Neural cell (in vitro differentiated cells): ENCODE measurements around the gene SPSB4. TPM values are rescaled to one million over a fixed set of nuclear protein-coding genes. Genes with fewer than 3 reads are reported as not detected.

Experiments
- H2AFZ ChIP-seq: fragments of 200-600, 300-800 bp; sonication (generic), shearing (Covaris generic); 2 replicates; pipeline ENCODE4 v1.6.0; 2014; ENCODE audit warnings: low read depth, mild to moderate bottlenecking, antibody characterized with exemption, low read length, moderate library complexity
- H3F3A ChIP-seq: fragments of 200-600 bp; shearing (Covaris generic); 2 replicates; pipeline ENCODE4 v1.6.1; 2016; ENCODE audit warnings: mild to moderate bottlenecking, moderate library complexity, mixed read lengths, antibody characterized with exemption, low read length; ENCODE audit not compliant: insufficient read depth, poor library complexity, severe bottlenecking
- H3K27ac ChIP-seq: fragments of 200-600, 300-800 bp; sonication (generic), shearing (Covaris generic); 2 replicates; pipeline ENCODE4 v1.5.1; 2014; ENCODE audit warnings: mild to moderate bottlenecking, low read length, moderate library complexity
- H3K27me3 ChIP-seq: fragments of 300-800, 200-600 bp; sonication (generic), shearing (Covaris generic); 2 replicates; pipeline ENCODE4 v1.6.0; 2014; ENCODE audit warnings: mild to moderate bottlenecking, low read depth, low read length, moderate library complexity; ENCODE audit not compliant: insufficient read depth
- H3K36me3 ChIP-seq: fragments of 300-800, 200-600 bp; sonication (generic), shearing (Covaris generic); 2 replicates; pipeline ENCODE4 v1.5.1; 2014; ENCODE audit warnings: mild to moderate bottlenecking, antibody characterized with exemption, low read length, moderate library complexity; ENCODE audit not compliant: insufficient read depth
- H3K4me2 ChIP-seq: fragments of 300-800, 200-600 bp; sonication (generic), shearing (Covaris generic); 2 replicates; pipeline ENCODE4 v1.6.0; 2014; ENCODE audit warnings: mild to moderate bottlenecking, low read length
- H3K4me3 ChIP-seq: fragments of 300-800, 200-600 bp; sonication (generic), shearing (Covaris generic); 2 replicates; pipeline ENCODE4 v1.5.1; 2014; ENCODE audit warnings: mild to moderate bottlenecking, low read length, moderate library complexity
- H3K79me2 ChIP-seq: fragments of 200-600 bp; shearing (Covaris generic); replicated peaks from 2 replicates; pipeline ENCODE4 v1.6.0; 2014; ENCODE audit warnings: mild to moderate bottlenecking, low read length, moderate library complexity; ENCODE audit not compliant: insufficient read depth
- H3K9ac ChIP-seq: fragments of 300-800, 200-600 bp; sonication (generic), shearing (Covaris generic); 2 replicates; pipeline ENCODE4 v1.6.1; 2016; ENCODE audit warnings: mild to moderate bottlenecking, low read length, mixed read lengths
- H3K9me2 ChIP-seq: fragments of 200-600 bp; shearing (Covaris generic); 2 replicates; pipeline ENCODE4 v1.6.1; 2016; ENCODE audit warnings: mild to moderate bottlenecking, low read length, mixed read lengths; ENCODE audit not compliant: insufficient read depth
- H3K9me3 ChIP-seq: fragments of 200-600, 300-800 bp; sonication (generic), shearing (Covaris generic); 2 replicates; pipeline ENCODE4 v1.6.1; 2016; ENCODE audit warnings: mild to moderate bottlenecking, mixed run types, low read length, moderate library complexity, mixed read lengths
- H4K20me1 ChIP-seq: fragments of 200-600 bp; shearing (Covaris generic); 2 replicates; pipeline ENCODE4 v1.6.1; 2016; ENCODE audit warnings: mild to moderate bottlenecking, mixed run types; ENCODE audit not compliant: insufficient read depth
- CTCF ChIP-seq: fragments of 450-650 bp; IDR thresholded peaks from 2 replicates; pipeline ENCODE4 v1.5.1; 2014; ENCODE audit warnings: antibody characterized with exemption, mild to moderate bottlenecking, moderate library complexity; ENCODE audit not compliant: poor library complexity, severe bottlenecking
- EP300 ChIP-seq: fragments of 450-650 bp; conservative IDR thresholded peaks from 2 replicates; pipeline ENCODE4 v1.6.1; 2014; ENCODE audit warnings: antibody characterized with exemption, mild to moderate bottlenecking, moderate library complexity; ENCODE audit not compliant: poor library complexity, severe bottlenecking
- EZH2 ChIP-seq: fragments of 200-600, 300-800 bp; shearing (Covaris generic), sonication (generic); IDR thresholded peaks from 2 replicates; pipeline ENCODE4 v1.6.1; 2014; ENCODE audit warnings: antibody characterized with exemption, low read length, borderline replicate concordance, mild to moderate bottlenecking; ENCODE audit not compliant: insufficient read depth, poor library complexity, severe bottlenecking
- MXI1 ChIP-seq: fragments of 450-650 bp; conservative IDR thresholded peaks from 2 replicates; pipeline ENCODE4 v1.6.1; 2014; ENCODE audit warnings: antibody characterized with exemption, mild to moderate bottlenecking; ENCODE audit not compliant: poor library complexity, severe bottlenecking
- POLR2AphosphoS5 ChIP-seq: IDR thresholded peaks from 2 replicates; pipeline ENCODE4 v1.6.1; 2012
- RAD21 ChIP-seq: fragments of 450-650 bp; conservative IDR thresholded peaks from 2 replicates; pipeline ENCODE4 v1.6.1; 2014; ENCODE audit warnings: antibody characterized with exemption, mild to moderate bottlenecking, moderate library complexity
- SMC3 ChIP-seq: fragments of 450-650 bp; conservative IDR thresholded peaks from 2 replicates; pipeline ENCODE4 v1.6.1; 2014; ENCODE audit warnings: antibody characterized with exemption, mild to moderate bottlenecking, moderate library complexity; ENCODE audit not compliant: poor library complexity
- TAF1 ChIP-seq: IDR thresholded peaks from 2 replicates; pipeline ENCODE4 v1.6.1; 2012; ENCODE audit warnings: low read depth
- polyA plus RNA-seq: library from polyadenylated mRNA; depleted of rRNA; stranded (reverse); fragments of >200 nt; gene quantifications from 2 replicates; pipeline ENCODE4 v1.2.3, GENCODE V29; 2014
- TF ChIP-seq, protein P1 (sequence below): IDR thresholded peaks from 2 replicates; pipeline ENCODE4 v1.6.1; 2012; ENCODE audit warnings: borderline replicate concordance

Gene SPSB4
- polyA plus RNA-seq, 1 donor from 2014 or later: 6.1 TPM

DNA sequence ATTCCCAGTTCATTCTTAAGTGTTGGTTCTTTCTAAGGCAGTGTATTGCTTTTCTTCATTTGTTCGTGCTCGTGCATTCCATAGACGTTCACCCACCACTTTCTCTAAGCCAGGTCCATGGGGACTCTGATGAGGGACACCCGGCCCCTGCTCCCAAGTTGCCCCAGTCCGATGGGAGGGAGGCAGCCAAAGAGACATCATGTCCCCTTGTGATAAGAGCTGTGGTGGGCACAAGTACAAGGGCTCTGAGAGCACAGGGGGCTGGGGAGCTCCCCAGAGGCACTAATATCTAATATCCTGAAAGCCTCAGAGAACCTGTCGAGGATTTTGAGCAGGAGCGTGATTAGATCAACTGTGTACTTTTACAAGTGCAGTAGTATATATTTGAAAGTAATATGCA, 6.3 kb downstream of the SPSB4 start:
- Histone ChIP-seq H4K20me1 (no peaks in the 10 kb centered on the region), H2AFZ (no peak overlapping the region), H3K9me3 (no peaks in the 10 kb centered on the region), H3K4me2 (no peak overlapping the region), H3K9me2 (no peaks in the 10 kb centered on the region), H3K36me3 (no peaks in the 10 kb centered on the region), H3K4me3 (no peak overlapping the region), H3K79me2 (peaks cover 14% of the 10 kb centered on the region), H3F3A (no peaks in the 10 kb centered on the region), H3K9ac (no peak overlapping the region), H3K27ac (no peak overlapping the region), H3K27me3 (peaks cover 4% of the 10 kb centered on the region)
- no peak for TF ChIP-seq EZH2

DNA sequence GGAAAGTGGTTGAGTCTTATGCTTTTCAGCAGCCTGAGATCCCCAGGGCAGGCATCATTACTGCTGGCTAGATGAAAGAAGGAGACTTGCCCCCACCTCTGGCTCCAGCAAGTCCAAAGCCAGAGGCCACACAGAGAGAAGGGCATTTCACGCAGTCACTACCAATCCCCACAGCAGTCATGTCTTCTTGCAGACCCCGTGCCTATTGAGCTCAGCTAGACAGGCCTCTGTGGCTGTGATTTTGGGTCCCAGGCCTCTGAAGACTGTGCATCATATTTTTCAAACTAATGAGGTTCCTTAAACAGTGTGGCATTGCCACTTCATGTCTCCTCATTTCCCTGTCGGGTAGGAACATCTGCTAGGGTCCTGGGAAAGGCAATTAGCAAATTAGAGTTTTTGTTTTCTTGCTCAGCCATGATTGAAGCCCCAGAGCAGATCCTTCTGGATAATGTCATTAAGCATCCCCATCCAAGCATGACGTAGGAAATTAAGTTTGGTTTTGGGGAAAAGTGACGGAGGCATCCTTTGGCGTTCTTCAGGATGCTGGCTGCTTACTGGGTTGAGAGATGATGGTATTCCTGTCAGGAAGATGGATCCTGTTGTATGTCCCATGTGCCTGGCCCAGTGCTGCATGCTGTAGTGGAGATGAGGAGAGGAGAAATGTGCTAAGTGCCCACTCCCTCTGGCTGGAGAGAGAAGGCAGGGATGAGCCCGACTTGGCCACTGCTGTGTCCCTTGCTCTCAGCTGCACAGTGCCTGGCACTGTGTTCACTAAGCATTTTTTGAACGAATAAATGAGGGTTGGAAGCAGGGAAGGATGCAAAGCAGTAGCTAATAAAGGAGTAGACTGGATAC, 7.0 kb downstream of the SPSB4 start:
- H3K4me2 ChIP-seq: no peak overlapping the region
- TF ChIP-seq TAF1 (no peak), POLR2AphosphoS5 (no peak), SMC3 (no peak), MXI1 (no peak), RAD21 (no peak), CTCF (no peak), EZH2 (no peak), EP300 (no peak)
- TF ChIP-seq, protein P1, sequence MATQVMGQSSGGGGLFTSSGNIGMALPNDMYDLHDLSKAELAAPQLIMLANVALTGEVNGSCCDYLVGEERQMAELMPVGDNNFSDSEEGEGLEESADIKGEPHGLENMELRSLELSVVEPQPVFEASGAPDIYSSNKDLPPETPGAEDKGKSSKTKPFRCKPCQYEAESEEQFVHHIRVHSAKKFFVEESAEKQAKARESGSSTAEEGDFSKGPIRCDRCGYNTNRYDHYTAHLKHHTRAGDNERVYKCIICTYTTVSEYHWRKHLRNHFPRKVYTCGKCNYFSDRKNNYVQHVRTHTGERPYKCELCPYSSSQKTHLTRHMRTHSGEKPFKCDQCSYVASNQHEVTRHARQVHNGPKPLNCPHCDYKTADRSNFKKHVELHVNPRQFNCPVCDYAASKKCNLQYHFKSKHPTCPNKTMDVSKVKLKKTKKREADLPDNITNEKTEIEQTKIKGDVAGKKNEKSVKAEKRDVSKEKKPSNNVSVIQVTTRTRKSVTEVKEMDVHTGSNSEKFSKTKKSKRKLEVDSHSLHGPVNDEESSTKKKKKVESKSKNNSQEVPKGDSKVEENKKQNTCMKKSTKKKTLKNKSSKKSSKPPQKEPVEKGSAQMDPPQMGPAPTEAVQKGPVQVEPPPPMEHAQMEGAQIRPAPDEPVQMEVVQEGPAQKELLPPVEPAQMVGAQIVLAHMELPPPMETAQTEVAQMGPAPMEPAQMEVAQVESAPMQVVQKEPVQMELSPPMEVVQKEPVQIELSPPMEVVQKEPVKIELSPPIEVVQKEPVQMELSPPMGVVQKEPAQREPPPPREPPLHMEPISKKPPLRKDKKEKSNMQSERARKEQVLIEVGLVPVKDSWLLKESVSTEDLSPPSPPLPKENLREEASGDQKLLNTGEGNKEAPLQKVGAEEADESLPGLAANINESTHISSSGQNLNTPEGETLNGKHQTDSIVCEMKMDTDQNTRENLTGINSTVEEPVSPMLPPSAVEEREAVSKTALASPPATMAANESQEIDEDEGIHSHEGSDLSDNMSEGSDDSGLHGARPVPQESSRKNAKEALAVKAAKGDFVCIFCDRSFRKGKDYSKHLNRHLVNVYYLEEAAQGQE: no peak
- no peaks in the 10 kb centered on the region for H3K9me3 ChIP-seq
- H3F3A ChIP-seq: no peaks in the 10 kb centered on the region
- H3K9me2 ChIP-seq: no peaks in the 10 kb centered on the region
- no peak overlapping the region for H3K9ac ChIP-seq
- no peak overlapping the region for H2AFZ ChIP-seq
- no peaks in the 10 kb centered on the region for H3K27me3 ChIP-seq
- H3K27ac ChIP-seq: no peak overlapping the region
- H3K36me3 ChIP-seq: no peaks in the 10 kb centered on the region
- peaks cover 14% of the 10 kb centered on the region for H3K79me2 ChIP-seq
- H4K20me1 ChIP-seq: no peaks in the 10 kb centered on the region
- H3K4me3 ChIP-seq: no peak overlapping the region
